GM23338 (cell line): Measurements from ENCODE around the gene DEXI.

ENCODE experiments used
- CREB1 ChIP-seq: fragments of 250-450 bp; sonication (Bioruptor Pico); IDR thresholded peaks from 2 replicates; pipeline ENCODE4 v1.5.0; 2020; ENCODE audit warnings: low read depth, mild to moderate bottlenecking, moderate library complexity
- EZH2 ChIP-seq: fragments of 200-600 bp; sonication (generic); IDR thresholded peaks from one replicate; pipeline ENCODE4 v1.8.0; 2017; ENCODE audit warnings: antibody characterized with exemption, mild to moderate bottlenecking, low read depth; ENCODE audit not compliant: unreplicated experiment
- EZH2phosphoT487 ChIP-seq: fragments of 200-600 bp; sonication (generic); IDR thresholded peaks from one replicate; pipeline ENCODE4 v1.8.1; 2018; ENCODE audit warnings: antibody characterized with exemption; ENCODE audit not compliant: unreplicated experiment
- JUNB ChIP-seq: IDR thresholded peaks from one replicate; pipeline ENCODE4 v1.6.1; 2016; ENCODE audit warnings: antibody characterized with exemption; ENCODE audit not compliant: unreplicated experiment
- POLR2AphosphoS5 ChIP-seq: IDR thresholded peaks from 2 replicates; pipeline ENCODE4 v1.6.1; 2016; ENCODE audit warnings: antibody characterized with exemption, low read depth
- ZNF331 ChIP-seq: fragments of 250-450 bp; sonication (Bioruptor Pico); IDR thresholded peaks from 2 replicates; pipeline ENCODE4 v1.5.0; 2020; ENCODE audit warnings: low read depth, mild to moderate bottlenecking, moderate library complexity
- TF ChIP-seq, protein P1 (sequence below), 2 experiments: fragments of 200-600 bp in 1 of 2; sonication (generic) in 1 of 2; conservative IDR thresholded peaks; 2 replicates each; pipeline versions ENCODE4 v1.5.1 to v1.6.1; 2016 to 2017; ENCODE audit warnings: antibody characterized with exemption in 2 of 2, low read depth in 2 of 2, mild to moderate bottlenecking in 2 of 2, moderate library complexity in 1 of 2
- TF ChIP-seq, protein P2 (sequence below): IDR thresholded peaks from one replicate; pipeline ENCODE4 v1.6.1; 2018; ENCODE audit warnings: antibody characterized with exemption; ENCODE audit not compliant: unreplicated experiment
- TF ChIP-seq, protein P3 (sequence below): IDR thresholded peaks from 2 replicates; pipeline ENCODE4 v1.6.1; 2016; ENCODE audit warnings: antibody characterized with exemption

- no peak for TF ChIP-seq EZH2
- TF ChIP-seq, protein P1, sequence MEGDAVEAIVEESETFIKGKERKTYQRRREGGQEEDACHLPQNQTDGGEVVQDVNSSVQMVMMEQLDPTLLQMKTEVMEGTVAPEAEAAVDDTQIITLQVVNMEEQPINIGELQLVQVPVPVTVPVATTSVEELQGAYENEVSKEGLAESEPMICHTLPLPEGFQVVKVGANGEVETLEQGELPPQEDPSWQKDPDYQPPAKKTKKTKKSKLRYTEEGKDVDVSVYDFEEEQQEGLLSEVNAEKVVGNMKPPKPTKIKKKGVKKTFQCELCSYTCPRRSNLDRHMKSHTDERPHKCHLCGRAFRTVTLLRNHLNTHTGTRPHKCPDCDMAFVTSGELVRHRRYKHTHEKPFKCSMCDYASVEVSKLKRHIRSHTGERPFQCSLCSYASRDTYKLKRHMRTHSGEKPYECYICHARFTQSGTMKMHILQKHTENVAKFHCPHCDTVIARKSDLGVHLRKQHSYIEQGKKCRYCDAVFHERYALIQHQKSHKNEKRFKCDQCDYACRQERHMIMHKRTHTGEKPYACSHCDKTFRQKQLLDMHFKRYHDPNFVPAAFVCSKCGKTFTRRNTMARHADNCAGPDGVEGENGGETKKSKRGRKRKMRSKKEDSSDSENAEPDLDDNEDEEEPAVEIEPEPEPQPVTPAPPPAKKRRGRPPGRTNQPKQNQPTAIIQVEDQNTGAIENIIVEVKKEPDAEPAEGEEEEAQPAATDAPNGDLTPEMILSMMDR (conservative IDR thresholded peaks at IDR 0.05; ENCODE audit: low read depth in 2 of 2): no peak
- TF ChIP-seq, protein P2, sequence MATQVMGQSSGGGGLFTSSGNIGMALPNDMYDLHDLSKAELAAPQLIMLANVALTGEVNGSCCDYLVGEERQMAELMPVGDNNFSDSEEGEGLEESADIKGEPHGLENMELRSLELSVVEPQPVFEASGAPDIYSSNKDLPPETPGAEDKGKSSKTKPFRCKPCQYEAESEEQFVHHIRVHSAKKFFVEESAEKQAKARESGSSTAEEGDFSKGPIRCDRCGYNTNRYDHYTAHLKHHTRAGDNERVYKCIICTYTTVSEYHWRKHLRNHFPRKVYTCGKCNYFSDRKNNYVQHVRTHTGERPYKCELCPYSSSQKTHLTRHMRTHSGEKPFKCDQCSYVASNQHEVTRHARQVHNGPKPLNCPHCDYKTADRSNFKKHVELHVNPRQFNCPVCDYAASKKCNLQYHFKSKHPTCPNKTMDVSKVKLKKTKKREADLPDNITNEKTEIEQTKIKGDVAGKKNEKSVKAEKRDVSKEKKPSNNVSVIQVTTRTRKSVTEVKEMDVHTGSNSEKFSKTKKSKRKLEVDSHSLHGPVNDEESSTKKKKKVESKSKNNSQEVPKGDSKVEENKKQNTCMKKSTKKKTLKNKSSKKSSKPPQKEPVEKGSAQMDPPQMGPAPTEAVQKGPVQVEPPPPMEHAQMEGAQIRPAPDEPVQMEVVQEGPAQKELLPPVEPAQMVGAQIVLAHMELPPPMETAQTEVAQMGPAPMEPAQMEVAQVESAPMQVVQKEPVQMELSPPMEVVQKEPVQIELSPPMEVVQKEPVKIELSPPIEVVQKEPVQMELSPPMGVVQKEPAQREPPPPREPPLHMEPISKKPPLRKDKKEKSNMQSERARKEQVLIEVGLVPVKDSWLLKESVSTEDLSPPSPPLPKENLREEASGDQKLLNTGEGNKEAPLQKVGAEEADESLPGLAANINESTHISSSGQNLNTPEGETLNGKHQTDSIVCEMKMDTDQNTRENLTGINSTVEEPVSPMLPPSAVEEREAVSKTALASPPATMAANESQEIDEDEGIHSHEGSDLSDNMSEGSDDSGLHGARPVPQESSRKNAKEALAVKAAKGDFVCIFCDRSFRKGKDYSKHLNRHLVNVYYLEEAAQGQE: no peak
- TF ChIP-seq, protein P3, sequence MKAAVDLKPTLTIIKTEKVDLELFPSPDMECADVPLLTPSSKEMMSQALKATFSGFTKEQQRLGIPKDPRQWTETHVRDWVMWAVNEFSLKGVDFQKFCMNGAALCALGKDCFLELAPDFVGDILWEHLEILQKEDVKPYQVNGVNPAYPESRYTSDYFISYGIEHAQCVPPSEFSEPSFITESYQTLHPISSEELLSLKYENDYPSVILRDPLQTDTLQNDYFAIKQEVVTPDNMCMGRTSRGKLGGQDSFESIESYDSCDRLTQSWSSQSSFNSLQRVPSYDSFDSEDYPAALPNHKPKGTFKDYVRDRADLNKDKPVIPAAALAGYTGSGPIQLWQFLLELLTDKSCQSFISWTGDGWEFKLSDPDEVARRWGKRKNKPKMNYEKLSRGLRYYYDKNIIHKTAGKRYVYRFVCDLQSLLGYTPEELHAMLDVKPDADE: no peak
- TF ChIP-seq JUNB: no peak
- TF ChIP-seq CREB1 (CRISPR knock-in tag): no peak
- TF ChIP-seq EZH2phosphoT487: no peak
- no peak for TF ChIP-seq POLR2AphosphoS5
- TF ChIP-seq ZNF331 (CRISPR knock-in tag): no peak
Measured at GRCh38 chr16:10959161-10959560, 16.9 kb upstream of the DEXI start.
